Raji (cell line): ENCODE measurements around the gene TUBA8.

Source experiments
- POLR2A ChIP-seq: IDR thresholded peaks from 2 replicates; pipeline ENCODE4 v1.6.1; 2011; ENCODE audit warnings: low read depth, low read length, control low read depth; ENCODE audit not compliant: insufficient read depth

Gene TUBA8

GRCh38 chr22:18146389-18146753 lies 35.8 kb downstream of the TUBA8 start:
- no peak for TF ChIP-seq POLR2A

DNA sequence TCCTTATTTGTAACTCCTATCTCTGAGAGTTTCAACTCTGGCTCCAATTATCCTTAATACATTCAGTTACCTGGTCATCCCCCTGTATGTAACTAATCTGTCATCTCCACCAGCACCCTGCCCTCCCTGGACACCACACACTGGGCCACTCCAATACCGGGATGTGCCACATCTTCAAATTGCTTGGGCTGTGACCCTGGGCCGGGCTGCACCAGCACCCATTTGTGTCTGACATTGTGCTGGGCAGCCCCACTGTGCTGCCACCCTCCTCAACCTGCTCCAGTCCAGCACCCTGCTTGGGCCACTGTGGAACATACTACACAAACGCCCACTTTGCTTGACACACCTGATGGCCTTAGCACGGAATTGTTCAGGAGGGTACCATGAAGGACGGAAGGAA lies 37.2 kb downstream of the TUBA8 start:
- TF ChIP-seq POLR2A = no peak

DNA sequence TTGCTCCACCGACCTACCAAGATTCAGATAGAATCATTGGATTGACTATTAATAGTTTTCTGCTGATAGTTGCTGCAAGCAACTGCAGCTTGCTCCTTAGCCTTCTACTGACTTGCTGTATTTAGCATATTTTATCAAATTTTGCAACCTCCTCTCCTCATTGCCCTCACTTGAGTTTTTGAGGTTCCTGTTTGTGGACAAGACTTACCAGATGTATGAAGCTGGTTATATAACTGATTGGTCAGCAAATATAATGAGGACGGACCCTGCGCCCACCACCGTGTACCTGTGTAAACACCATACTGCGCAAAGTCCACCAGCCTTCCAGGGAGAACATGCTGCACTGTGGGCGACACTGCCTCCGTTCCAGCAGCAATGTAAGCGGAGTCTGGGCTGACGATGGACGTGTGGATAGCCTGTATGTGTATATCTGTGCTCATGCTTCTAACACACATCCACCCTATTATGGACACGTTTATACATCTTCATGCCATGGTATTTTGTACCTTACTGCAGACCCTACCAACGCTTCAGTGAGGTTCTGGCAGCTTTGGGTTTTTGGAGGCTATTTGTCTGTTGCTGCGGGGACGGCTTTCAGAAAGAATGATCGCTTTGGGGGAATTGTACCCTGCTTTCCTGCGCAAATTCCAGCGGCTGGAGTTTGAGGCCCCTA lies 37.8 kb downstream of the TUBA8 start:
- no peak for TF ChIP-seq POLR2A

- no peak for TF ChIP-seq POLR2A
Measured at GRCh38 chr22:18152519-18152918, 41.9 kb downstream of the TUBA8 start.

DNA sequence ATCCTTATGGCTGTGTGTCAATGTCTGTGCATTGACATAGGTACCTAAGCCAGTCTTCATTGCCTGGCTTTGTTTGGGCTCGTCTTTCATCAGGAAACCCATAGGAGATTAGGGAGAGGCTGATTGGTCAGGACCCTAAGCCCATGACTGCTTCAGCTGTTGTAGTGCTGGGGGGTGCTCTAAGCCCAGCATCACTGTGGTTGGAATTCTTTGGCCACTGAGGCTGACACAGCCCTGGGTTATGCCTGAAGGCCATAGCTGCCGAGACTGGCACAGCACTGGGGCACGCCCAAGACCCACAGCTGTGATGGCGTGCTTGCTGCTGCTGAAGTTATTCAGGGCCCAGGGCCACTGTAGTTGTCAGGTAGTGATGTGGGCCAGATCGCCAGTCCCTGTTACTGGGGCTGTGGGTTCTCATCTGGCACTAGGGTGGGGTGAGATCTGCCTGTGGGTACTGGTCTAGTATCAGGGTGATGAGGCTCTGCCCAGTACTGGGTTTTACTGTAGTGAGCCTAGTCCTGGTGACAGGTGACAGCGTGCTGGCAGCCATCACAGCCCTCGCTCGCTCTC lies 44.3 kb downstream of the TUBA8 start:
- no peak for TF ChIP-seq POLR2A

- TF ChIP-seq POLR2A = no peak
Measured at GRCh38 chr22:18156878-18157713, 46.5 kb downstream of the TUBA8 start.

GRCh38 chr22:18157714-18158028 lies 47.1 kb downstream of the TUBA8 start:
- TF ChIP-seq POLR2A = no peak
